HG03571 (cell line): ENCODE measurements around the gene BMPR1B.
"Not testable (repeated sequence)": the region's sequence is repeated elsewhere in the genome, so short reads cannot be mapped to it uniquely, and the experiment has no call there.

Experiments
- ATAC-seq: cut with Tn5 transposase; IDR thresholded peaks from one replicate; pipeline ENCODE4 v1.9.1; 2021; ENCODE audit not compliant: unreplicated experiment

Gene BMPR1B

DNA sequence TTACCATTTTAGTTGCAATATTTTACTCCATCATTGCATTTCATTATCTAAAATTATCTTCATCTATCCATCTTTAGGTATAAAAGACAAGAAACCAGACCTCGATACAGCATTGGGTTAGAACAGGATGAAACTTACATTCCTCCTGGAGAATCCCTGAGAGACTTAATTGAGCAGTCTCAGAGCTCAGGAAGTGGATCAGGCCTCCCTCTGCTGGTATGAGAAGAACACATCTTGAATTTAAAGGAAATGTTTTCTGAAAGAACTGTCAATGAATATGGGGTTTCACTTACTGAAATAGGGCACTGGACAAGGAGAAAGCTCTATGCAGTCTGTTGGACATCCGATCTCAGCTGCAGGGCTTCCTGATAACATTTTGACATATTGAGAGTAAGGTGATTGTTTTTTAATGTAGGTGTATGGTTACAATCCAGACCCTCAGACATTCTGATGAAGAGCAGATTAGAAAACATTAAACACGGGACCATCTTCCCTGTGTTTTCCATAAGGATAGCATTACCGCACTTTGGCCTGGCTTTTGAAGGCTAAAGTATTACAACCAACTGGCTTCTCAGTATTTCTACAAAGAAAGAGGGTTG, 367.2 kb downstream of the BMPR1B start:
- no peak for ATAC-seq

DNA sequence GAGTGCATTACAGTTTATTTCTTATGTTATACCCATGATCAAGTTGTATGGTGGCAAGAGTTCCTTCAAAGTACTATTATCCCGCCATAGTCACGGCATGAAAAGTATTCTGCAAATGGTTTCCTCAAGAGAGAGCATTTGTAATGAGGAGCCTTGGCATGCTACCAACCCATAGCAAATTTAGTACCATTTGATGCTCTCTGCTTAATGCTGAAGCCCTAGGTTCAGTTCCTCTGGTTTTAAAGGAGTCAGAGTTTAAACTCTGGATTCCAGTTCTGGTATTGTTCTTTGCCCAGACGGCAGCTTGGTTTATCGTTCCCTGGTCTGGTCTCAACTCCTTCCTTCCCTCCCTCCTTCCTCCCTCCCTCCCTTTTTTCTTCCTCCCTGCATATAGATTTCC, 371.3 kb downstream of the BMPR1B start:
- ATAC-seq, result no peak

- ATAC-seq, result no peak
These were observed 372.1 kb downstream of the BMPR1B start for GRCh38 chr4:95129821-95130311.

GRCh38 chr4:95134016-95134415, 376.3 kb downstream of the BMPR1B start:
- not testable (repeated sequence) for ATAC-seq

GRCh38 chr4:95139424-95139823, 381.7 kb downstream of the BMPR1B start:
- not testable (repeated sequence) for ATAC-seq

DNA sequence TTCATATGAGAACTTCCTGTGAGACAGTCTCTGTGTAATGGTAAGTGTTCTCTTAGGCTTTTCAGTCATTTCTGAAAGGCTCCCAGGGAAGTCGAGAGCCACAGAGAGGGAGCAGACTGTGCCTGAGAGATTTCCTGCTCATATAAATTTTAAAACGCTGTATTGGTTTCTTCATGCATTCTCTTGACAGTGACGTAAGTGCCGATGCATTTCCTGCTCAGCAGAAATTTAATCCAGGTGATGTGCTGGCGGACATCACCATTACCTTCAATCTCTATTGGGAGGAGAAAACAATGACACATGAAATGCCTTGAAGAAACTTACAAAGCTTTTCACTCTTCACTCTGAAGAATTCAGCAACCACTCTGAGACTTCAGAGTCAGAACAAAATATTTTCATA, 383.6 kb downstream of the BMPR1B start:
- no peak for ATAC-seq

DNA sequence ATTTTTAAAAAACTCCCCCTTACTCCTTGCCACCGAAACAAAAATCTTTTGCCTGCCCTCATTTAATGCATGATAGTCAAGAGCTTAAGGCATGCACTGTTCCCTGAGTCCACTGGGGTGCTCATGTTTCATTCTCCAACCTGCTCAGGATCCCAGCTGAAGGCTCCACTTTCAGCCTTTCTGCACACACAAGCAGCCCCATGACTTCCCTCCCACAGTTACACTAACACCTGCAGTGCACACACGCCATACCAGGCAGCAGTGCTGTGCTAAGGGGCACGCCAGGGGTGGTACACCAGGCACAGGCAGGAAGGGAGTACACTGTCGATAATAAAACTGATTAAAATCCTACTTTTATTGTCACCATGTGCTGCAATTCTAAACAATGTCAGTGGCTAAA, 385.2 kb downstream of the BMPR1B start:
- ATAC-seq, result no peak

DNA sequence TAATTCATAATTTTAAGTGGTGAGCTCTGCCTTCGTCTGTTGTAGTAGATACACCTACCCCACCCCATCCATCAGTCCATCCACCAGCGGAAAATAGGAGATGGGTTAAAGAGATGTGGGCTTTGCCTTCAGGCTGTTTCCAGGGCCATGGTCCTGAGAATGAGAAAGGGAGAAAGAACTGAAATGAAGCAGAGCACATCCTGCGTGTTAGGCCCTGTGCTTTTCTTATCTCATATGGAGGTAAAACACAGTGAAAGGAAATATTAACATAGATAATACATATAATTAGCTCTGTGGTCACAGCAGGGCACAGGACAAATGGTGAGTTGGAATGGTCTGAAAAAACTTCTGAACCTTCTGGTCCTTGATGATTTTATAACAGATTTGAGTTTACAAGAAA, 393.5 kb downstream of the BMPR1B start:
- no peak for ATAC-seq

GRCh38 chr4:95153182-95153581, 395.4 kb downstream of the BMPR1B start:
- no peak for ATAC-seq

- ATAC-seq, result no peak
These were observed 398.1 kb downstream of the BMPR1B start for GRCh38 chr4:95155759-95156451.

DNA sequence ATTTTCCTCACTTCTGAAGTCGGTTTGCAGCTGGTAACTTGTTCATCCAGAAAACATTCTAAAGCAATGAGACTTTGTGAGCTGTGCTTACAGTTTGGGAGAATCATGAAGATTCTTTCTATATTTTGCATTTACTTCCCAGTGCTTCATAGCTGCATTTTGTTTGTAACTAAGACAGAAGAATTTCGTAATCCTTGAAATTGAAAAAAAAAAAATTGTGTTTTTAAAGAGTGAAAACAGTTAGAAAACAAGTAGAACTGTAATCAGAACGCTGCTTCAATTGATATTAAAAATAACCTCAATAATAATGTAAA, 398.7 kb downstream of the BMPR1B start:
- no peak for ATAC-seq

GRCh38 chr4:95157596-95157995, 399.8 kb downstream of the BMPR1B start:
- no peak for ATAC-seq

- ATAC-seq, result no peak
These were observed 400.3 kb downstream of the BMPR1B start for GRCh38 chr4:95158045-95158444.

DNA sequence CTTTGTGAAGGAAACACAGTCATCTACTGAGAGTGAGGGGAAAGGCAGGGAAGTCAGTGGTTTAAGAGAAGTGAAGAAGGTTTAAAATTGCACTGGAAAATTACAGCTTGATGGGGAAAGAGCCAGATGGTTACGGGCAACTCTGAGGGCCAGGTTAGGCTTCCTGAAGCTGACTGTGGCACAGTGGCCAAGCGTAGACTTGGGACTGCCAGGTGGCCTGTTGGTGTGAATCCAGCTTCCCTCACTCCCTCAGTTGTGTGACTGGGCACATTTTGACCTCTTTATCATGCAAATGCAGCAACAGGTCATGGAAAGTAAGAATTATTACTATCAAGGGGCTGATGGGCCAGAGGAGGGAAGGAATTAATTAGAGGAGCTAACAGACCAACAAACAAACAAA, 400.9 kb downstream of the BMPR1B start:
- ATAC-seq, result no peak

DNA sequence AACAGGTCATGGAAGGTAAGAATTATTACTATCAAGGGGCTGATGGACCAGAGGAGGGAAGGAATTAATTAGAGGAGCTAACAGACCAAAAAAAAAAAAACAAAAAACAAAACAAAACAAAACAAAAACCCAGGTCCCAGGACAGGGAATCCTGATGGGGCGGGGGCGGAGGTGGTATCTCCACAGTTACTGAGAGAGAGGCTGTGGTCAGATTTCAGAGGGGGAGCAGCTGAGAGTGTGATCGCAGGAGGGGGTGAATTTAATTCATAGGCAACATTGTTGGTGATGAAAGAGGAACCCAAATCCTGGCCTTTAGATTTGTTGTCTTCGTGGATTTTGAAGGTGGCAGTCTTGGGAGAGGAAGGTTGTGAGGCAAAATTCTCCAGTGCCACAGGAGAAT, 401.6 kb downstream of the BMPR1B start:
- no peak for ATAC-seq

GRCh38 chr4:95161781-95162469, 404.2 kb downstream of the BMPR1B start:
- ATAC-seq, result no peak

DNA sequence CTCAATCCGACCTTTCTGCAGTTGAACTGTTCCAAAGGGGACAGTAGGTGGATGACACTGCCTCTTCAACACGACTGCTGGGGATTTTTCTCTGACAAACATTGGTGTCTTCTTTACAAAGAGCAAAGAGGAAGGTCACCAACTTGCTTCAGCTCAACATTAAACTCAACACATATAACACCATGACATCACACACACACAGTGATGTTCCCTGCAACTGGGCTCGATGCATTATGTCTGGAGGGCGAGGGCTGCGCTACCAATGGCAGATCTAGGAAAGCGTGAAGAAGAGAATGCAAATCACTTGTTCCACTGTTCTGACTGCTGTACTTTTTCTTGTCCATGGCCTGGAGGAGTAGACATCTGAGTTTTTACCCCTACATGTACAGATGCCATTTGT, 405.1 kb downstream of the BMPR1B start:
- no peak for ATAC-seq

DNA sequence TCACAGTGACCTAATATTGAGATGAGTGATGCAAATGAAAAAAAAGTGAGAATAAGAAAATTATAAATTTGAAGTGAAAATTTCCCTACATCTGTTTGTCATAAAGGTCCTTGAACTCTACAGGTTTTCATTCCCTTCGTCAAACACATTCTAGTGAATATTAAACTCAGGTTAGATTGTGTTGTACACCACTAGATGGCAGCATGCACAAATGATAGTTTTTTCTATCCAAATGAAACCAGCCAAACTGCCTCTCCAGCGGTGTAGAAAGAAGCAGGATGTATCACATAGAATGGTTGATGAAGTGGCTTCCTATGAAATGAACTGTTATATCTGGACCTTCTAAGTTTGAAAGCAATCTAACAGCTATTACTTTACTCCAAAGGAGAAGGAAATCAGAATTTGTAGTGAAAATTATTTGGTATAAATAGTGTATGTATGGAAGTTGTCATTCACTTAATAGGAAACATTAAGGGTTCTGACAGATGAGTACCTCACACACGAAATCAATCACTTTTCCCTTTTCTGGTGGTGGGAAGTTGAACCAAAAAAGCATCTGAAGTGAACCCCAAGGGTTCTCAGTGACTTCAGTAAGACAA, 408.3 kb downstream of the BMPR1B start:
- ATAC-seq, result peak; percentile 64

- no peak for ATAC-seq
These were observed 410.1 kb downstream of the BMPR1B start for GRCh38 chr4:95167805-95168204.

DNA sequence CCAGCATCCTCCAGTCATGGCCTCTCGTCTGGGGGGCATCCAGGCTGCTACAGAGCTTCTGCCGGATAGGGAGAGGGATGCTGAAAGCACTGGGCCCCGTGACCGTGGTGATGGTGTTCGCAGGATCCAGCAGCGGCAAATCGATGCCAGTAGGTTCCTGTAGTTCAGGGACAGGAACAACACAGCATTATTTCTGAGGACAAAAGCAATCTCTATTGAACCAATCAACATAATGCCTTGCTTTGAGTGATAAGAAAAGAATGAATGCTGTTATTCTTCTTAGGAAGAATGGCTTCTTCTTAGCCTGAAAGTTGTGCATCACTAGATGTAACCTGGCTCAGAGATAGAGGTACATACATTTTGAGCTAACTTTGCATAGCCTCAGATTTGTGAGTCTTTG, 412.4 kb downstream of the BMPR1B start:
- no peak for ATAC-seq

- not testable (repeated sequence) for ATAC-seq
These were observed 413.6 kb downstream of the BMPR1B start for GRCh38 chr4:95171377-95171776.

DNA sequence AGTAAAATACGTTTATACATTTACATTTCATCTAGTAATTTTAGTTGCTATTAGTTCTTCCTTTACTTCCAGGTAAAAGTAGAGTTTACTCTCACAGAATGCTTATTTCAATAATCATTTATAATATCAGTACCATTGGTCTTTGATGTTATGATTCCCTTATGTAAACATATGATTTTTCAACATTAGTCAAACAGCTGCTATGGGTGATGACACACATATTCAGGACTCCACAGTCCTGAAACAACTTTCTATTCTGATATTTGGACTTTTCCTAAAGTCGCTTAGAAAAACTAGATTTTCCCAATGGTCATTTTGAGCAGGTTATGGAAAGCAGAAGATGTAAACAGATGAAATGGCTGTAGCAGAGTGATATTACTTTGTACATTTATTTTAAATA, 421.2 kb downstream of the BMPR1B start:
- no peak for ATAC-seq
